Putamen (tissue), 1 donor: ENCODE measurements around the gene MRPL24.
"Not testable (repeated sequence)": the region's sequence is repeated elsewhere in the genome, so short reads cannot be mapped to it uniquely, and the experiment has no call there.

ENCODE experiments used
- DNase-seq: peaks from one replicate; pipeline ENCODE4 v3.0.0-alpha.2; 2016; ENCODE audit warnings: low spot score

Gene MRPL24

GRCh38 chr1:156760092-156760795, 19.4 kb upstream of the MRPL24 start:
- no peak for DNase-seq

DNA sequence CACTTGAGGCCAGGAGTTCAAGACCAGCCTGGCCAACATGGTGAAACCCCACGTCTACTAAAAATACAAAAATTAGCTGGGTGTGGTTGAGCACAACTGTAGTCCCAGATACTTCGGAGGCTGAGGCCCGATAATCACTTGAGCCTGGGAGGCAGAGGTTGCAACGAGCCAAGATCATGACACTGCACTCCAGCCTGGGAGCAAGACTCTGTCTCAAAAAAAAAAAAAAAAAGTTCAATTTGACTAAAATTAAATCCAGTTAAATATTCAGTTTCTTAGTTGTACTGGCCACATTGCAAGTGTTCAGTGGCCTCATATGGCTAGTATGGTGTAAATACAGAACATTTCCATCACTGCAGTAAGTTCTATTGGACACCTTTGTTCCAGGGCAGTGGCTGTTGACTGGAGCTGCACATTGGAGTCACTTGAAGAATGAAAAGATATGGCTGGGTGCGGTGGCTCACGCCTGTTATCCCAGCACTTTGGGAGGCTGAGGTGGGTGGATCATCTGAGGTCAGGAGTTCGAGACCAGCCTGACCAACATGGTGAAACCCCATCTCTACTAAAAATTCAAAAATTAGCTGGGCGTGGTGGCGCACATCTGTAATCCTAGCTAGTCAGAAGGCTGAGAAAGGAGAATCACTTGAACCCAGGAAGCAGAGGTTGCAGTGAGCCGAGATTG, 16.8 kb upstream of the MRPL24 start:
- DNase-seq, result not testable (repeated sequence)

GRCh38 chr1:156756355-156756754, 15.5 kb upstream of the MRPL24 start:
- no peak for DNase-seq

- no peak for DNase-seq
Measured at GRCh38 chr1:156755527-156755950, 14.7 kb upstream of the MRPL24 start.

- no peak for DNase-seq
Measured at GRCh38 chr1:156754219-156754618, 13.3 kb upstream of the MRPL24 start.

- no peak for DNase-seq
Measured at GRCh38 chr1:156752843-156753482, 12.1 kb upstream of the MRPL24 start.

DNA sequence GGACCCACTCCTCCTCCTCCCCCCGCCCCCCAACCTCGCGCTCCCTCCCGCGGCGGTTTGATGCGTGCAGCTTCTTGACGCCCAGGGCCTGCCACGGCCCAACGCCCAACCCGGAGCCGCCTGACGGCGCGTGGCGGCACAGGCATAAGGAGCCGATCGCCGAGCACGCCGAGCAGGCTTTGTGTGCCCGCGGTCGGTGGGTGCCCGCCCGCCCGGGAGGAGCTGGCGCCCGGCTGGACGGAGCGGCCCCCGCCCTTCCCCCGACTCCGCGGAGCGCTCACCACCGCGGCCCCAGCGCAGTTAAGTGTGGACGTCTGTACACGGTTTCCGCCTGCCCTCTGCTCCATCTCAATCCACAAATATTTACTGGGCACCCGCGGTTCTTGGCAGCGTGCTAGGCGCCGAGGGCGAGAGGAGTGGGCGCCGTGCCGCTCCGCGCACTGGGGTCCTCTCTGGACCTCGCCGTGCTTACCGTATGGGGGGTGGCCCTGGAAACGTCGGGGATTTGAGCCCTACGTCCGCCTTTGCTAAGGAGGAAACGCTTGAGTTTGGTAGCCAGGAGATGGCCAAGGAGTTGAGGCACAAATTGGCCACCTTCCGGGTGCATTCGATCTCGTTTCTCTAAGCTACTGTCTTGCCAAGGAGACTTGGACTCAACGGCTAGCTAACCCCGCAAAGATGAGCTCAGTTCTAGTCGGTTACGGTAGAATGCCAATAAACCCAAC, 11.0 kb upstream of the MRPL24 start:
- DNase-seq, result peak; percentile 97

- no peak for DNase-seq
Measured at GRCh38 chr1:156751451-156751756, 10.5 kb upstream of the MRPL24 start, which contains the start of gene HDGF. TSS of gene HDGF (minus strand) at chr1:156751675. CDS start at chr1:156751429, 246 bp downstream.

GRCh38 chr1:156750711-156751450, 10.0 kb upstream of the MRPL24 start:
- DNase-seq, result no peak

DNA sequence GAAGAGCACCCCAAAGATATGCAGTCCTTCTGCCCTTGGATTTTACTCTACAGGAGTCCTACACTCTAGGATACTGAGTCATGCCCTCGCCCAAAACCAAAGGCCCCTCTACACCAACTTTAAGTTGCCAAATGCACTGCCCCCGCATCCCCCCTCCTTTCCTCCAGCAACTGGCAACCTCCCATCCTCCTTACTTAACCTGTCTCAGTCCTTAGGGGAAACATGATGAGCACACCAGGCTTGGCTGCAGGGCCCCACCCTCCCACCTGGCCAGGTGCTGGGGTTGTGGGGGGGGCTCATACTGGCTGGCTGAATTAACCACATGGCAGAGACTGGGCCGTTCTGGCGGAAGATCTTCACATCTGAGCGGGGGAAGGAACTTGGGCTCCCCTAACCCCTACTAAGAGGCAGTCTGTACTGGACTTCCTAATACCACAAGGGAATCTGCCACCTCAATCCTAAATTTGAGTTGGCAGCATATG, 9.3 kb upstream of the MRPL24 start:
- no peak for DNase-seq

- no peak for DNase-seq
Measured at GRCh38 chr1:156749419-156750118, 8.7 kb upstream of the MRPL24 start.

DNA sequence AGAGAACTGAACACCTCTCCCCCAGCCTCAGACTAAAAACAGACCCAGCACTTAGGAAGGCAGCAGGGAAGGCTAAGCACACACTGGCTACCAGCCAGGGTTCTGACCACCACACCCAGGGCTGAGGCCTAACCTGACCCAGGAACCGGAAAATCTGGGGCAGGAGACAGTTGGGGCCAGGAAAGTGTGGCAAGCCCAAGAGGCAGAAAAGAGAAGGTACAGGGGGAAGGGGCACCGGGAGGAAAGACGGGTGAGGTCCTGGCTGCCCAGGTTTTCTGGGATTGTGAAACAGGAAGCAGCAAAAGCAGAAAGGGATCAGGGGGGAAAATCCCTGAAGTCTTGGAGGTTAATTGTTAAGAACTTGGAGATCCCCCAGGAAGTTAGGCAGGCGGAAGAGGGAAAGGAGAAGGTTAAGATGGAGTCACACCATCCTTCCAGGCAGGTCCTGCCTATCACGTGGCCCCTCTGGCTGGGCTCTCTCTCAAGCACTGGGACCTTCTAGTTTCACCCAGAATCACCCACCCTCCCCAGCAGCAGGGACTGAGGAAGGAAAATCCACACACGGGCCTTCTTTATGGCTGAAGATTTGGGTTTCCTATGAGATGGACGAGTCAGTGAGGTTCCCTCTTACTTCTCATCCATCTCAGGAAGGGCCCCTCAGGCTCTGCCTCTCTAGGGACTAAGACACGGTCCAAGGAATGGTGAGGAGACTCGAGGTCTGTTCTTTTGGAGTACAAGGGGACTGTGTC, 8.0 kb upstream of the MRPL24 start:
- DNase-seq, result no peak

GRCh38 chr1:156747742-156748669, 7.1 kb upstream of the MRPL24 start:
- no peak for DNase-seq

- DNase-seq, result peak; percentile 80
Measured at GRCh38 chr1:156746728-156747631, 6.1 kb upstream of the MRPL24 start.

GRCh38 chr1:156746406-156746727, 5.5 kb upstream of the MRPL24 start:
- no peak for DNase-seq

- DNase-seq, result no peak
Measured at GRCh38 chr1:156745881-156746280, 5.0 kb upstream of the MRPL24 start.

DNA sequence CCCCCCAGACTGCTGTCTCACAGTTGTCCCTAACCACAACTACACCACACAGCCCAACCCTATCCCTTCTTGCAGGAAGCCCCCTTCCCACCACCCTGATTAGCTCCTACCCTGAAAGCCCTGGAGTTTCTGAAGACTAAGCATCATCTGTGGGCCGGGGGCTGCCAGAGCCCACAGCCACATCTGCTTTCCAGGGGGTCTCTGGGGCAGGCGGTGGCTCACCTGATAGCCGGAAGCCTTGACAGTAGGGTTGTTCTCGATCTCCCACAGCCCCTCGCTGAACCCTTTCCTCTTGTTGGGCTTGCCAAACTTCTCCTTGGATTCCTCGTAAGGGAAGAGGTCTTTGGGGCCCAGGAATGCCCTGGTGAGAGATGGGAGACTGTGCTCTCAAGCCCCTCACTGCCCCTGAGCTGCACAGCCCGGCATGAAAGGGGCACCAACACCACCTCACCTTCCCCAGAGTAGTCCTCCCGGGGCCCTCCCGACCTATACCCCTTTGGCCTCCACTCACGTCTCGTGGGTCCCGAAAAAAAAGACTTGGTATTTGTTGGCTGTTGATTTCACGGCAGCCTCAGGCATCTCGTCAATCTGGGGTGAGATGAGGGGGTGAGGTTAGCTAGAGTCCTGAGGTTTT, 4.0 kb upstream of the MRPL24 start:
- DNase-seq, result no peak

DNA sequence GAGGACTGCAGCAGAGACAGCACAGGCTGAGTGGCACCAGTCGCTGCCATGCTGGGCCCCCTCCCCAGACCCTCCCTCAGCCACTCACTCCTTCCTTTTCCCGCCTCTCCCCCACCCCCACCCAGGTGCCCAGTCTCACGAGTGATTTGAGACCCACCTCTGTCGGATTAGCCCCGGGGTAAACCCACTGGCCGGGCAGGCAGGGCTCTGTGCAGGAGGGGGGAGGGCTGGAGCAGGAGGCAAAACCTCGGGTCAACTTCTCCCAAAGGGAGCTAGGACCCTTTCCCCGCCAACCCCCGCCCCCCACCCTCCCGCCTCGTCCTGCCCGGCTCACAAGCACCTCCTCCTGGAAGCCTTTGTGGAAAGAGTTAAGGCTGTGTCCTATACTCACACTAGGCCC, 3.5 kb upstream of the MRPL24 start:
- DNase-seq, result no peak
